Fibroblast of lung (primary cell): Measurements from ENCODE around the gene PTPRE. TPM values are rescaled to one million over a fixed set of nuclear protein-coding genes. Genes with fewer than 3 reads are reported as not detected.
A peak's percentile ranks its signal among the peaks of the same experiment; 100 is the strongest.

Source experiments
- DNase-seq, 2 donors: peaks; one replicate each; pipeline versions ENCODE4 v3.0.0 to v3.0.0-alpha.2; 2010; ENCODE audit warnings: low read depth in 2 of 2
- H2AFZ ChIP-seq: 2 replicates; pipeline ENCODE4 v1.5.1; 2012; ENCODE audit warnings: low read length, control low read depth, inconsistent platforms
- H3K27ac ChIP-seq: 2 replicates; pipeline ENCODE4 v1.5.1; 2011; ENCODE audit warnings: low read length, control low read depth; ENCODE audit not compliant: insufficient read depth
- H3K27me3 ChIP-seq: 2 replicates; pipeline ENCODE4 v1.5.1; 2011; ENCODE audit warnings: mild to moderate bottlenecking, low read length; ENCODE audit not compliant: control insufficient read depth, insufficient read depth
- H3K36me3 ChIP-seq: 2 replicates; pipeline ENCODE4 v1.5.1; 2011; ENCODE audit warnings: low read length; ENCODE audit not compliant: control insufficient read depth, insufficient read depth
- H3K4me1 ChIP-seq: 2 replicates; pipeline ENCODE4 v1.5.1; 2011; ENCODE audit warnings: low read length; ENCODE audit not compliant: control insufficient read depth, insufficient read depth; ENCODE audit errors: extremely low read depth
- H3K4me2 ChIP-seq: 2 replicates; pipeline ENCODE4 v1.5.1; 2011; ENCODE audit warnings: low read length, control low read depth; ENCODE audit not compliant: insufficient read depth; ENCODE audit errors: extremely low read depth
- H3K4me3 ChIP-seq, 4 experiments: fragments of 200-600 bp in 1 of 4; sonication (generic) in 1 of 4; replicated peaks in 1 of 4; 2 replicates each; pipeline ENCODE4 v1.5.1; 2011 to 2016; ENCODE audit warnings: low read length in 4 of 4, low read depth in 3 of 4, mild to moderate bottlenecking in 3 of 4, control low read depth in 2 of 4, inconsistent platforms in 1 of 4, mixed read lengths in 1 of 4; ENCODE audit not compliant: insufficient read depth in 1 of 4; ENCODE audit errors: control extremely low read depth in 1 of 4
- H3K79me2 ChIP-seq: 2 replicates; pipeline ENCODE4 v1.5.1; 2012; ENCODE audit warnings: mild to moderate bottlenecking, low read length, inconsistent platforms; ENCODE audit not compliant: control insufficient read depth, insufficient read depth
- H3K9ac ChIP-seq: 2 replicates; pipeline ENCODE4 v1.5.1; 2011; ENCODE audit warnings: mild to moderate bottlenecking, low read length, control low read depth; ENCODE audit not compliant: insufficient read depth
- H3K9me3 ChIP-seq: 2 replicates; pipeline ENCODE4 v1.5.1; 2012; ENCODE audit warnings: low read depth, low read length; ENCODE audit not compliant: control insufficient read depth, insufficient read depth
- H4K20me1 ChIP-seq: 2 replicates; pipeline ENCODE4 v1.5.1; 2011; ENCODE audit warnings: low read length; ENCODE audit not compliant: control insufficient read depth, insufficient read depth; ENCODE audit errors: extremely low read depth
- CTCF ChIP-seq, 2 donors: IDR thresholded peaks in 1 of 2; conservative IDR thresholded peaks in 1 of 2; 1 replicate in 1 of 2; 2 replicates in 1 of 2; pipeline ENCODE4 v1.5.1; 2011 to 2012; ENCODE audit warnings: low read length in 2 of 2, control low read depth in 1 of 2, inconsistent platforms in 1 of 2, low read depth in 1 of 2, mild to moderate bottlenecking in 1 of 2
- EZH2 ChIP-seq: IDR thresholded peaks from 2 replicates; pipeline ENCODE4 v1.5.1; 2012; ENCODE audit warnings: low read length, control low read depth, mild to moderate bottlenecking; ENCODE audit errors: missing control alignments
- polyA plus RNA-seq, 2 donors: library from polyadenylated mRNA; depleted of rRNA in 1 of 2; stranded (reverse) in 1 of 2; unstranded in 1 of 2; fragments of >200 nt; gene quantifications; 2 replicates each; pipeline ENCODE4 v1.2.1, GENCODE V29; 2011 to 2012; ENCODE audit warnings: missing spikeins in 1 of 2
- total RNA-seq: library from RNA; depleted of rRNA; stranded (reverse); fragments of >200 nt; gene quantifications from 2 replicates; pipeline ENCODE4 v1.2.1, GENCODE V29; 2014

The PTPRE gene
- total and polyA plus RNA-seq, 2 donors (not counting 1 experiment from before 2014, with no cell fraction given) = 0.75 to 1.8 TPM

- Histone ChIP-seq H2AFZ (no peak overlapping the region), H3K27ac (no peak overlapping the region), H3K79me2 (no peaks in the 10 kb centered on the region), H3K4me3 (no peak overlapping the region), H3K9me3 (no peaks in the 10 kb centered on the region), H3K27me3 (no peaks in the 10 kb centered on the region), H3K4me2 (no peak overlapping the region), H4K20me1 (no peaks in the 10 kb centered on the region), H3K4me1 (no peaks in the 10 kb centered on the region), H3K9ac (no peak overlapping the region), H3K36me3 (no peaks in the 10 kb centered on the region)
- TF ChIP-seq CTCF (conservative IDR thresholded peaks at IDR 0.05 in 1 of 2, IDR thresholded peaks at IDR 0.05 in 1 of 2; ENCODE audit: low read depth in 1 of 2, low read length in 2 of 2) = no peak
- no peak for TF ChIP-seq EZH2
- peak in 1 of 2 donors; percentile 50 for DNase-seq
Observed at GRCh38 chr10:127925471-127926207, 18.7 kb downstream of the PTPRE start.

- Histone ChIP-seq H3K4me1 (no peaks in the 10 kb centered on the region), H2AFZ (no peak overlapping the region), H4K20me1 (no peaks in the 10 kb centered on the region), H3K36me3 (no peaks in the 10 kb centered on the region), H3K79me2 (no peaks in the 10 kb centered on the region), H3K27ac (no peak overlapping the region), H3K27me3 (no peaks in the 10 kb centered on the region), H3K4me2 (no peak overlapping the region), H3K4me3 (no peak overlapping the region), H3K9ac (no peak overlapping the region), H3K9me3 (no peaks in the 10 kb centered on the region)
- DNase-seq = no peak
- no peak for TF ChIP-seq EZH2
- TF ChIP-seq CTCF (conservative IDR thresholded peaks at IDR 0.05 in 1 of 2, IDR thresholded peaks at IDR 0.05 in 1 of 2; ENCODE audit: low read depth in 1 of 2, low read length in 2 of 2) = no peak
Observed at GRCh38 chr10:127926455-127926854, 19.6 kb downstream of the PTPRE start.

GRCh38 chr10:127928021-127928806, 21.3 kb downstream of the PTPRE start:
- H4K20me1 ChIP-seq = no peaks in the 10 kb centered on the region

More at GRCh38 chr10:127928021-127928806, 21.3 kb downstream of the PTPRE start:
- no peaks in the 10 kb centered on the region for H3K36me3 ChIP-seq
- H3K4me1 ChIP-seq = no peaks in the 10 kb centered on the region
- no peak for TF ChIP-seq CTCF (conservative IDR thresholded peaks at IDR 0.05 in 1 of 2, IDR thresholded peaks at IDR 0.05 in 1 of 2; ENCODE audit: low read depth in 1 of 2, low read length in 2 of 2)
- no peak overlapping the region for H3K27ac ChIP-seq
- no peaks in the 10 kb centered on the region for H3K27me3 ChIP-seq
- no peak overlapping the region for H3K4me3 ChIP-seq
- DNase-seq = peak; percentile 72 to 84
- H3K79me2 ChIP-seq = no peaks in the 10 kb centered on the region
- peak overlapping the region; percentile 54 for H3K4me2 ChIP-seq
- no peak overlapping the region for H3K9ac ChIP-seq
- no peak overlapping the region for H2AFZ ChIP-seq
- H3K9me3 ChIP-seq = no peaks in the 10 kb centered on the region
